KBM-7 (cell line): ENCODE results near the gene NRTN.
"Not testable (repeated sequence)": the region's sequence is repeated elsewhere in the genome, so short reads cannot be mapped to it uniquely, and the experiment has no call there.

ENCODE experiments used
- DNase-seq: peaks from one replicate; pipeline ENCODE4 v3.0.0-alpha.2; 2015
- in situ Hi-C: fragments of 300-500 bp; cut with MboI; formaldehyde crosslinking; loops from 2 replicates; pipeline ENCODE4 v1.14.3; 2020; ENCODE audit warnings: low sequenced_read_pairs, low pct_unique_long_range_greater_than_20kb, mixed read lengths

The NRTN gene

GRCh38 chr19:5828661-5829566 lies 24.0 kb downstream of the NRTN start:
- in situ Hi-C loops = no loop called here

GRCh38 chr19:5829567-5830310 lies 24.9 kb downstream of the NRTN start:
- in situ Hi-C loops = no loop called here
- DNase-seq = no peak

More at GRCh38 chr19:5828661-5829566, 24.0 kb downstream of the NRTN start:
- no peak for DNase-seq

GRCh38 chr19:5831159-5831558 lies 26.3 kb downstream of the NRTN start:
- DNase-seq = no peak
- in situ Hi-C loops = no loop called here

GRCh38 chr19:5832061-5832460 lies 27.2 kb downstream of the NRTN start:
- no peak for DNase-seq
- in situ Hi-C loops = no loop called here

GRCh38 chr19:5832527-5833216 lies 27.8 kb downstream of the NRTN start:
- DNase-seq = no peak
- in situ Hi-C loops = no loop called here

GRCh38 chr19:5837761-5838352 lies 33.0 kb downstream of the NRTN start:
- no peak for DNase-seq
- in situ Hi-C loops = no loop called here

GRCh38 chr19:5838353-5839064 lies 33.6 kb downstream of the NRTN start:
- in situ Hi-C loops = no loop called here
- no peak for DNase-seq

- peak; percentile 55 for DNase-seq
- in situ Hi-C loops = no loop called here
These were observed 34.5 kb downstream of the NRTN start, which contains the start of gene FUT6 for GRCh38 chr19:5839065-5840017. FUT6 (minus strand) TSS chr19:5839702; CDS start chr19:5832567, 7,135 bp downstream.

GRCh38 chr19:5841735-5842111 lies 36.9 kb downstream of the NRTN start:
- DNase-seq, in situ Hi-C loops: not testable (repeated sequence)

- in situ Hi-C loops = no loop called here
- DNase-seq = no peak
These were observed 38.5 kb downstream of the NRTN start for GRCh38 chr19:5843295-5843927.

GRCh38 chr19:5844456-5845433 lies 39.9 kb downstream of the NRTN start:
- in situ Hi-C loops = no loop called here

GRCh38 chr19:5847846-5848245 lies 43.0 kb downstream of the NRTN start:
- DNase-seq, in situ Hi-C loops: not testable (repeated sequence)

More at GRCh38 chr19:5844456-5845433, 39.9 kb downstream of the NRTN start:
- no peak for DNase-seq

- peak; percentile 23 for DNase-seq
- in situ Hi-C loops = not testable (repeated sequence)
These were observed 43.8 kb downstream of the NRTN start for GRCh38 chr19:5848621-5849020.

GRCh38 chr19:5850189-5850588 lies 45.3 kb downstream of the NRTN start:
- in situ Hi-C loops = no loop called here
- no peak for DNase-seq

- peak; percentile 36 for DNase-seq
- in situ Hi-C loops = no loop called here
These were observed 46.0 kb downstream of the NRTN start for GRCh38 chr19:5850743-5851293.

GRCh38 chr19:5851302-5851701 lies 46.4 kb downstream of the NRTN start, which contains the start of gene FUT3:
FUT3 (minus strand) TSS chr19:5851449.
- in situ Hi-C loops = no loop called here
- no peak for DNase-seq
